ENCODE data around the gene CTAGE9.

The CTAGE9 gene

GRCh38 chr6:131744432-131745287 is 33.8 kb upstream of the CTAGE9 start:
- no peak overlapping the region for H3K4me3 ChIP-seq (ENCODE audit: low read length, poor library complexity, severe bottlenecking)
- TF ChIP-seq EZH2phosphoT487 (IDR thresholded peaks at IDR 0.05; ENCODE audit: borderline replicate concordance) (no peak), CTCF (conservative IDR thresholded peaks at IDR 0.05; ENCODE audit: low read length) (no peak)

GRCh38 chr6:131741688-131742393 is 31.0 kb upstream of the CTAGE9 start:
- H3F3A ChIP-seq (ENCODE audit: low read depth): no peaks in the 10 kb centered on the region
- H3K9me3 ChIP-seq (ENCODE audit: insufficient read depth, low read depth, low read length): no peaks in the 10 kb centered on the region
- TF ChIP-seq CTCF (conservative IDR thresholded peaks at IDR 0.05; ENCODE audit: low read length): no peak
- TF ChIP-seq EZH2phosphoT487 (IDR thresholded peaks at IDR 0.05; ENCODE audit: borderline replicate concordance): no peak
- no peak overlapping the region for H2AFZ ChIP-seq (ENCODE audit: low read length)
- H3K79me2 ChIP-seq (ENCODE audit: insufficient read depth, low read length): no peaks in the 10 kb centered on the region
- no peak overlapping the region for H3K9ac ChIP-seq (ENCODE audit: low read depth, low read length, poor library complexity, severe bottlenecking)
- H3K4me1 ChIP-seq (ENCODE audit: insufficient read depth, low read length, poor library complexity, severe bottlenecking): no peaks in the 10 kb centered on the region
- H3K9me2 ChIP-seq (replicated peaks; ENCODE audit: low read depth, low read length): no peaks in the 10 kb centered on the region
- peaks cover 5% of the 10 kb centered on the region for H3K27me3 ChIP-seq (ENCODE audit: insufficient read depth, low read length, poor library complexity, severe bottlenecking)
- H3K36me3 ChIP-seq (ENCODE audit: insufficient read depth, low read length): no peaks in the 10 kb centered on the region
- no peak overlapping the region for H3K4me3 ChIP-seq (ENCODE audit: low read length, poor library complexity, severe bottlenecking)
- H3K4me2 ChIP-seq (ENCODE audit: low read depth, low read length, poor library complexity, severe bottlenecking): no peak overlapping the region
- no peaks in the 10 kb centered on the region for H4K20me1 ChIP-seq (ENCODE audit: insufficient read depth, low read length, poor library complexity, severe bottlenecking)

More at GRCh38 chr6:131744432-131745287, 33.8 kb upstream of the CTAGE9 start:
- Histone ChIP-seq H4K20me1 (ENCODE audit: insufficient read depth, low read length, poor library complexity, severe bottlenecking) (no peaks in the 10 kb centered on the region), H2AFZ (ENCODE audit: low read length) (no peak overlapping the region), H3F3A (ENCODE audit: low read depth) (no peaks in the 10 kb centered on the region), H3K4me2 (ENCODE audit: low read depth, low read length, poor library complexity, severe bottlenecking) (no peak overlapping the region), H3K9me3 (ENCODE audit: insufficient read depth, low read depth, low read length) (no peaks in the 10 kb centered on the region), H3K36me3 (ENCODE audit: insufficient read depth, low read length) (no peaks in the 10 kb centered on the region), H3K4me1 (ENCODE audit: insufficient read depth, low read length, poor library complexity, severe bottlenecking) (no peaks in the 10 kb centered on the region), H3K9ac (ENCODE audit: low read depth, low read length, poor library complexity, severe bottlenecking) (no peak overlapping the region), H3K27me3 (ENCODE audit: insufficient read depth, low read length, poor library complexity, severe bottlenecking) (no peaks in the 10 kb centered on the region), H3K79me2 (ENCODE audit: insufficient read depth, low read length) (no peaks in the 10 kb centered on the region), H3K9me2 (replicated peaks; ENCODE audit: low read depth, low read length) (no peaks in the 10 kb centered on the region)

GRCh38 chr6:131740161-131740560 is 29.3 kb upstream of the CTAGE9 start:
- H3K9me2 ChIP-seq (replicated peaks; ENCODE audit: low read depth, low read length): no peaks in the 10 kb centered on the region
- no peaks in the 10 kb centered on the region for H3F3A ChIP-seq (ENCODE audit: low read depth)
- no peak for TF ChIP-seq CTCF (conservative IDR thresholded peaks at IDR 0.05; ENCODE audit: low read length)
- no peak for TF ChIP-seq EZH2phosphoT487 (IDR thresholded peaks at IDR 0.05; ENCODE audit: borderline replicate concordance)
- H3K4me3 ChIP-seq (ENCODE audit: low read length, poor library complexity, severe bottlenecking): no peak overlapping the region
- no peaks in the 10 kb centered on the region for H3K36me3 ChIP-seq (ENCODE audit: insufficient read depth, low read length)
- no peak overlapping the region for H3K4me2 ChIP-seq (ENCODE audit: low read depth, low read length, poor library complexity, severe bottlenecking)
- H3K9me3 ChIP-seq (ENCODE audit: insufficient read depth, low read depth, low read length): no peaks in the 10 kb centered on the region
- H3K27me3 ChIP-seq (ENCODE audit: insufficient read depth, low read length, poor library complexity, severe bottlenecking): peaks cover 8% of the 10 kb centered on the region
- H4K20me1 ChIP-seq (ENCODE audit: insufficient read depth, low read length, poor library complexity, severe bottlenecking): no peaks in the 10 kb centered on the region
- H2AFZ ChIP-seq (ENCODE audit: low read length): no peak overlapping the region
- H3K79me2 ChIP-seq (ENCODE audit: insufficient read depth, low read length): no peaks in the 10 kb centered on the region
- H3K4me1 ChIP-seq (ENCODE audit: insufficient read depth, low read length, poor library complexity, severe bottlenecking): no peaks in the 10 kb centered on the region
- H3K9ac ChIP-seq (ENCODE audit: low read depth, low read length, poor library complexity, severe bottlenecking): no peak overlapping the region
